ENCODE measurements around the gene HSCB. TPM values are rescaled to one million over a fixed set of nuclear protein-coding genes. Genes with fewer than 3 reads are reported as not detected.

Gene HSCB
- 13.1 TPM for total RNA-seq

GRCh38 chr22:28741785-28742561 is at the start of gene HSCB, which contains the start of gene CHEK2:
Gene HSCB, plus strand, starts transcription at chr22:28742039. Its CDS starts 57 bp downstream, at chr22:28742096.
Gene CHEK2, minus strand, starts transcription at chr22:28741820. Its CDS starts 7,099 bp downstream, at chr22:28734721.

GRCh38 chr22:28772633-28773460 is 31.0 kb downstream of the HSCB start, which contains the start of gene CCDC117:
Gene CCDC117, plus strand, starts transcription at chr22:28772695. Its CDS starts 155 bp downstream, at chr22:28772850.

GRCh38 chr22:28800308-28801041 is 58.6 kb downstream of the HSCB start, which contains the start of gene XBP1:
Gene XBP1, minus strand, starts transcription at chr22:28800569.

Other genes starting within 250 kb of the HSCB start
- gene TTC28, start 62.2 kb upstream of the HSCB start, total RNA-seq, result 140 TPM
- gene CHEK2, start 219 bp upstream of the HSCB start, total RNA-seq, result 16.0 TPM
- gene CCDC117, start 30.7 kb downstream of the HSCB start, total RNA-seq, result 42.3 TPM
- 95.9 TPM for gene XBP1, start 58.5 kb downstream of the HSCB start, total RNA-seq
- gene ZNRF3, start 141.5 kb downstream of the HSCB start, total RNA-seq, result 12.2 TPM